HepG2 (cell line): ENCODE results near the gene RNH1. TPM values are rescaled to one million over a fixed set of nuclear protein-coding genes. Genes with fewer than 3 reads are reported as not detected.

ENCODE experiments used
- NR2C2 ChIP-seq: sonication (generic); formaldehyde crosslinking; IDR thresholded peaks from 2 replicates; pipeline ENCODE4 v1.4.0; 2020; ENCODE audit warnings: missing genetic modification reagents, mild to moderate bottlenecking, moderate library complexity, borderline replicate concordance
- STAG1 ChIP-seq: sonication (generic); formaldehyde crosslinking; IDR thresholded peaks from 2 replicates; pipeline ENCODE4 v1.4.0; 2020; ENCODE audit warnings: missing genetic modification reagents
- polyA plus RNA-seq, 8 experiments: library from polyadenylated mRNA; depleted of rRNA in 3 of 8; stranded (reverse) in 7 of 8; unstranded in 1 of 8; fragments of >200 nt; fragmentation: Illumina TruSeq in 4 of 8; extraction: Trizol in 4 of 8; gene quantifications; 2 replicates each; pipeline versions ENCODE4 v1.2.1 to v1.2.3, GENCODE V29; 2011 to 2016; ENCODE audit warnings: low read depth in 4 of 8, missing spikeins in 1 of 8, mixed read lengths in 1 of 8; ENCODE audit not compliant: insufficient read depth in 1 of 8
- total RNA-seq, 5 experiments: library from RNA; depleted of rRNA; stranded (reverse); fragments of >200 nt; fragmentation: Illumina TruSeq; extraction: Trizol; gene quantifications; 2 replicates each; pipeline ENCODE4 v1.2.3, GENCODE V29; 2016; ENCODE audit warnings: low read depth in 1 of 5
- TF ChIP-seq, protein P1 (sequence below): sonication (generic); formaldehyde crosslinking; IDR thresholded peaks from 2 replicates; pipeline ENCODE4 v1.4.0; 2020; ENCODE audit warnings: mild to moderate bottlenecking, missing genetic modification reagents

RNH1 gene
- total and polyA plus RNA-seq, 2 of the 13 experiments (the other 11 are each of a cell fraction or from before 2014, with no cell fraction given), result 36.0 to 74.1 TPM

DNA sequence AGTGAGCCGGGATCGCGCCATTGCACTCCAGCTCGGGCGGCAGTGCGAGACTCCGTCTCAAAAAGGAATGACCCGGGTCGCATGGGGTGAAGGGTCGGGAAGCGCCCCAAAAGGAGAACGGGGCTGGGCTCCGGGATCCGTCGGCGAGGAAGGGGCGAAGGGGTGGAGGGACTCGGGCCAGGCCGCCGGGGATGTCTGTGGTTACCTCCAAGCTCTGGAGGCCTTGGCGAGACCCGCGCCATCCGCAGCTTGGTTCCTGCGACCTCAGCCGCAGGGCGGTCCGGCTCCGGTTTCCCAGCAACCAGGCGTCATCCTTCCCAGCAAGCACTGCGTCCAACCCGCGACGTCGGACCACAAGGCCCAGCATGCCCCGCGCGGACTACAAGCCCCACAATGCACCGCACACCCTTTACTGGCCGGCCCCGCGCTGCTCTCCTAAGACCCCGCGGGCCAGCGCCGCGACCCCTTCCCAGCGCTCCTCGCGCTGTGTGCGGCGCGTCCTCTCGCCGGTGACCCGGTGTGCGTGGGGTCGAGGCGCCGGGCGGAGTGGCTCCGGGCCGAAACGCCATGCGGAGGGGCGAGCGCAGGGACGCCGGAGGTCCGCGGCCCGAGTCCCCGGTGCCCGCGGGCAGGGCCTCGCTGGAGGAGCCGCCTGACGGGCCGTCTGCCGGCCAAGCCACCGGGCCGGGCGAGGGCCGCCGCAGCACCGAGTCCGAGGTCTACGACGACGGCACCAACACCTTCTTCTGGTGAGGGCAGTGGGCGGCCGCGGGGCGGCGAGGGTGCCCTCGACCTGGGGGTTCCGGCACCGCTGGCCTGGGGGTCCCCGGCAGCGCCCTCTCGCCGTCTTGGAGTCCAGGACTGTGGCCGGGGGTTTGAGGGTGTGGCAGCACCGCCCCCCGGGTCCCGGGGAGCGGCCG is 56.9 kb downstream of the RNH1 start, which contains the start of gene PTDSS2 (continued):
- TF ChIP-seq, protein P1, sequence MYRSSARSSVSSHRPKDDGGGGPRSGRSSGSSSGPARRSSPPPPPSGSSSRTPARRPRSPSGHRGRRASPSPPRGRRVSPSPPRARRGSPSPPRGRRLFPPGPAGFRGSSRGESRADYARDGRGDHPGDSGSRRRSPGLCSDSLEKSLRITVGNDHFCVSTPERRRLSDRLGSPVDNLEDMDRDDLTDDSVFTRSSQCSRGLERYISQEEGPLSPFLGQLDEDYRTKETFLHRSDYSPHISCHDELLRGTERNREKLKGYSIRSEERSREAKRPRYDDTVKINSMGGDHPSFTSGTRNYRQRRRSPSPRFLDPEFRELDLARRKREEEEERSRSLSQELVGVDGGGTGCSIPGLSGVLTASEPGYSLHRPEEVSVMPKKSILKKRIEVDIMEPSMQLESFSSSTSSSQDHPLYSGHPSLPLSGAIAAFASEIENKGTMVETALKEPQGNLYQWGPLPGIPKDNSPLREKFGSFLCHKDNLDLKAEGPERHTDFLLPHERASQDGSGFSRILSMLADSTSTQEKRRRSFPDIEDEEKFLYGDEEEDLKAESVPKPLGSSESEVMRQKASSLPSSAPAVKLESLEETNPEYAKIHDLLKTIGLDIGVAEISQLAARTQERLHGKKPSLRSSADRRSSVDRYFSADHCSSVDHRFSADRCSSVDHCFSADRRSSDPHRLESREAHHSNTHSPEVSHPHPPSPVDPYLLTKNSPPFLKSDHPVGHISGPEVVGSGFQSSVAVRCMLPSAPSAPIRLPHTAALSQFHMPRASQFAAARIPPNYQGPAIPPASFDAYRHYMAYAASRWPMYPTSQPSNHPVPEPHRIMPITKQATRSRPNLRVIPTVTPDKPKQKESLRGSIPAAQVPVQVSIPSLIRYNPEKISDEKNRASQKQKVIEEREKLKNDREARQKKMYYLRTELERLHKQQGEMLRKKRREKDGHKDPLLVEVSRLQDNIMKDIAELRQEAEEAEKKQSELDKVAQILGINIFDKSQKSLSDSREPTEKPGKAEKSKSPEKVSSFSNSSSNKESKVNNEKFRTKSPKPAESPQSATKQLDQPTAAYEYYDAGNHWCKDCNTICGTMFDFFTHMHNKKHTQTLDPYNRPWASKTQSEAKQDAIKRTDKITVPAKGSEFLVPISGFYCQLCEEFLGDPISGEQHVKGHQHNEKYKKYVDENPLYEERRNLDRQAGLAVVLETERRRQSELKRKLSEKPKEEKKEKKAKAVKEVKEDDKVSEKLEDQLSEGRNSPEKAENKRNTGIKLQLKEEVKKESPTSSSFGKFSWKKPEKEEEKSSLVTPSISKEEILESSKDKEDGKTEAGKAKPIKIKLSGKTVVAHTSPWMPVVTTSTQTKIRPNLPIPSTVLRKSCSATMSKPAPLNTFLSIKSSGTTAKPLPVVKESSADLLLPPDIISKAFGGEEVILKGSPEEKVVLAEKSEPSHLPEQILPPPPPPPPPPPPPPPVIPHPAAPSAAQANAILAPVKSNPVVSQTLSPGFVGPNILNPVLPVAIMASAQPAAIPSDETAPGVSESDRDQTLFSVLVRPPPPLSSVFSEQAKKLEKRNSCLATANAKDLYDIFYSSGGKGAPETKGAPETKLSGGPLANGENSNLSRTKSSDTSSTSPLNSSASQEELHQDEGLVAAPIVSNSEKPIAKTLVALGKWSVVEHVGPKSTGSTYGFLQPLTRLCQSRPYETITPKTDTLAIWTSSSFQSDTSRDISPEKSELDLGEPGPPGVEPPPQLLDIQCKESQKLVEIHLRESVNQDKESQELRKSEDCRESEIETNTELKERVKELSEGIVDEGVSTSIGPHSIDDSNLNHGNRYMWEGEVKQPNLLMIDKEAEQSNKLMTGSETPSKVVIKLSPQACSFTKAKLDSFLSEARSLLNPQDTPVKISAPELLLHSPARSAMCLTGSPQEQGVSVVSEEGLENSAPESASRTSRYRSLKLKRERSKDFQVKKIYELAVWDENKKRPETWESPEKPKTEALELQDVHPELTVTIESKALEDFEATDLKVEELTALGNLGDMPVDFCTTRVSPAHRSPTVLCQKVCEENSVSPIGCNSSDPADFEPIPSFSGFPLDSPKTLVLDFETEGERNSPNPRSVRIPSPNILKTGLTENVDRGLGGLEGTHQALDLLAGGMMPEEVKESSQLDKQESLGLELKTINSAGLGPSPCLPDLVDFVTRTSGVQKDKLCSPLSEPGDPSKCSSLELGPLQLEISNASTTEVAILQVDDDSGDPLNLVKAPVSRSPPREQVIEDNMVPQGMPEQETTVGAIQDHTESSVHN (CRISPR knock-in tag), result 0 out of 2 replicates have a peak, but pooled peaks have one; percentile 19
- TF ChIP-seq NR2C2 (peak; percentile 97), STAG1 (CRISPR knock-in tag) (no peak)
